Activated T-cell treated with anti-CD3 and anti-CD28 coated beads, Interleukin-2, amount 50 U/mL, for 48 hours (primary cell): ENCODE measurements around the gene HVCN1.

Experiments used
- DNase-seq, 2 experiments: peaks; one replicate each; pipeline ENCODE4 v3.0.0-alpha.2; 2020

HVCN1 gene

DNA sequence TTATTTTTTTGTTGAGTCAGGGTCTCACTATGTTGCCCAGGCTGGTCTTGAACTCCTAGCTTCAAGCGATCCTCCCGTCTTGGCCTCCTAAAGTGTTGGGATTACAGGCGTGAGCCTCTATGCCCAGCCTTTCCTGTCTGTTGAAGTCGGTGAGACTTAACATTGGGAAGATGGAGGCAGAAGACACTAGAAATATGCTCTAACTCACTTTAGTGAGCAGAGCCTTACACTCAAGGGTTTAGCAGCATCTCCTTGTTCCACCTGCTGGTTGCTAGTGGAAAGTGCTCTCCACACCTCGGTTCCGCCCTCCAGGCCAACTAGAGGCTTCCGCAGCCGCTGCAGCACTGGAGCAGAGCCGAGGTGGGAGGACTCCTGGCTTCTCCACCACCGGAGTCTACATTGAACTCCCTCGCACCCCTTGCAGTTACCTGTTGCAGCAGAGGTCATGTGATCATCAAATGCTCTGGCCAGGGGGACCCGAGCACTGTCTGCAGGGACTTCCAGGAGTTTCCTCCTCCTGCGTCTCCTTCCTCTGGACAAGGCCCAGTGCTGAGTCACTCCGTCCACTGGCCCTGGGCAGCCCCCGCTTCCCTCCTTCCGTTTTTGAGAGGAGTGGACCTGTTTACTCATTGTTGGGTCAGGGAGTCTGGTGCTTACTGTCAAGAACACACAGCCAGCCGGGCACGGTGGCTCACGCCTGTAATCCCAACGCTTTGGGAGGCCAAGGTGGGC, 9.4 kb upstream of the HVCN1 start:
- DNase-seq, result peak; percentile 83 to 87

DNA sequence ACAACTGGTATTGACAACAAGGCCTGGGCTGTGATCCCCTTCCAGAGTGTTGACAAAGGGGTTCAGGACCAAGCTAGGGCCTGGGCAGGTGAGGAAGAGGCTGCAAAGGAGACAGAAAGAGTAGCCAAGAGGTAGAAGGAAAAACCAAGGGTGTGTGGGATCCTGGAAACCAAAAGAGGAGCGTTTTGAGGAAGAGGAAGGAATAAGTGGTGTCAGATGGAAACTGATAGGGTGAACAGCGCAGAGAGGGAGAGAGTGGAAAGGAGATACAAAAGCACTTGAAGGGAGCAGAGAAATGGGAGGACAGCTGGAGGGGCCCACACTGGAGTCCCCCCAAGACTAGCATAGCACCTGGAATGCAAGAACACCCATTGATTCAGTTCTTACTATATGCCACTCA, 8.3 kb upstream of the HVCN1 start:
- no peak for DNase-seq

DNA sequence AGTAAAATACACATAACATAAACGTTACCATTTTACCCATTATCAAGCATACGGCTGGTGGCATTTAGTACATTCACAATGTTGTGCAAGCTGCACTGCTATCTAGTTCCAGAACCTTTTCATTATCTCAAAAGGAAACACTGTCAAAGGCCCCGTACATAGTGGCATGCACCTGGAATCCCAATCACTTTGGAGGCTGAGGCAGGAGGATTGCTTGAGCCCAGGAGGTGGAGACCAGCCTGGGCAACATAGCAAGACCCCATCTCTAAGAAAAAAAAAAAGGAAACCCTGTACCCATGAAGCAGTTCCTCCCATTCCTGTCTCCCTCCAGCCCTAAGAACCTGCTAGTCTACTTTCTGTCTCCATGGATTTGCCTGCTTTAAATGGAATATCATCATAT, 7.4 kb upstream of the HVCN1 start:
- DNase-seq, result no peak

DNA sequence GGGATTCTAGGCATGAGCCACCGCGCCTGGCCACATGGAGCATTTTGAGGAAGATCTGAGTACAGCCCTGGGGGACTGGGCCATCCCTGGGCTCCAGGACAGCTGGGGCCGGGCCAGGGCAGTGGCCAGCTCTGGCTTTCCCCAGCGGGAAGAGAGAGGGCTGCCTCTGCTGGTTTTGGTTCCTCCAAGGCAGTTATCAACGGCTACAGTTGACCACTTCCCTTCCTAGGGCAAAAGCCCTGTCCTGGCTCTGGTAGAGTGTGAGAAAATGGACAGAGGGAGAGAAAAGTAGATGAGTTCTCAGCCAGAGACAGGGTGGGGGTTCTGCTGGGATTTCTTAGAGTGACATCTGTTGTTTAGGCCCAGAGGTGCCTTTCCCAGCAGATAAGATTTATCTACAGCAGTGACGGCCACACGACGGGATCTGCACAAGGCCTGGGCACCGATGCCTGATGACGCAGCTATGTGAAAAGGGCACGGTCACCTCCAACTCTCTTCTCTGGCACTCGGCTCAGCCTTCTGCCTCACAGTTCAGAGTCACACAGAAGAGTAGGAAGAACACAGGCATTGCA, 5.5 kb upstream of the HVCN1 start:
- no peak for DNase-seq

DNA sequence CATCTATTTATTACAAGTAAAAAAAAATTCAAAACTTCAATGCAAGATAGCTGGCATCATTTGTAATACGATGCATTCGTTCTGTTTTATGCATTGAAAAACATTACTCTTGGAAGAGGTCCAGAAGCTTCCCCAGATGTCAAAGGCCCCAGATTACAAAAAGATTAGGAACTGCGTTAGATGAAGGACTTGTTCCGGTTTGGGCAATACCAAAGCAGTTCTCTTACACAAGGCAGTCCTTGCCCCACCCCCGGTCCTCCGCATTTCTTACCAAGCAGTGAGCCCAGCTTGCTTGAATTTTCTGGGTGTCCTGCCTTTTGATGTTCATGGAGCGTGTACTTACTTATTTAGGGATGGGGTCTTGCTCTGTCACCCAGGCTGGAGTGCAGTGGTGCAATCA, 4.8 kb upstream of the HVCN1 start:
- no peak for DNase-seq

DNA sequence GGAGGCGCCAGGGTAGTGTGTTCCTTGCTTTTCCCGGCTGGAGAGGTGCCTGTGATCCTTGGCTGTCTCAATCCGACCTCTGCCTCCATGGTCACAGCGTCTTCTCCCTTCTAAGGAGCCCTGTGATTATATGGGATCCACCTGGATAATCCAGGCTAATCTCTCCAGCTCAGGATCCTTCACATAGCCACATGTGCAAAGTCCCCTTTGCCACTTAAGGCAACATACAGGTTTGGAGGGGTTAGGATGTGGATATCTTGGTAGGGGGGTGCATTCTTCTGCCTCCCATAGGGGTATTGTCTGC, 1.2 kb upstream of the HVCN1 start:
- DNase-seq, result no peak

DNA sequence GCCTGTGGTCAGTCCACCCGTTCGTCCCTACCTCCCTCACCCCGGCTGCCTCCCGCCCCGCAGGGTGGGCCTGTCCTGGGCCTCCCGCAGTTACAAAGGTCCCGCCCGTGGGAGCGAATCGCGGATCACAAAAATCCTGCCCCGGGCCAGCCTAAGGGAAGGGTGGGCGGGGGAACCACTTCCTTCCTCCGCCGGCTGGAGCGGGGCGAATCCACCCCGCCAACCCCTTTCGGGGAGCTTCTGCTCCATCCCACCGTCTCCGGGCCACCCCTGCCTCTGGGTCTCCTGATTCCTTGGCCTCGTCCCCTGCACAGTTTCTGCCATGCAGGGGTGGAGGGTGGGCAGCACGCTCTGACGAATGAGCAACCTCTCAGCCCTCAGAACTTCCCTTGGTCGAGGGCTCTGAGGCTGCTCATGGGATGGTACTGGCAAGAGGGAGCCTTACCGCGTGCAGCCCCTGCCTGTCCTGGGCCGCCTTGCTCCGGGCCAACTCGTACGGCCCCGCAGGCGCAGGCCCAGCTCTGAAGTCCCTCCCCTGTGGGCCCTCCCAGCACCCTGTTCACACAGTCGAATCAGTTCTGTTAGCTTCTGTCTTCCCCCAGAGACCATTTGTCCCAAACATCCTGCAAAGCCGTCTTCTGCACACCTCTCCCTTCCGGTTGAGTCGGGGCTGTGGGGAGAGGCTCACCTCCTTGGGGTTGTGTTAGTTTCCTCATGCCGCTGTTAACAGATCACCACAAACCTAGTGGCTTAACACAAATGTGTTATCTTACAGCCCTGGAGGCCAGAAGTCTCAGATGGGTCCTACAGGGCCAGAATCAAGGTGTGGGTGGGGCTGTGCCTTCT, 589 bp upstream of the HVCN1 start:
- DNase-seq, result peak; percentile 69 to 73

DNA sequence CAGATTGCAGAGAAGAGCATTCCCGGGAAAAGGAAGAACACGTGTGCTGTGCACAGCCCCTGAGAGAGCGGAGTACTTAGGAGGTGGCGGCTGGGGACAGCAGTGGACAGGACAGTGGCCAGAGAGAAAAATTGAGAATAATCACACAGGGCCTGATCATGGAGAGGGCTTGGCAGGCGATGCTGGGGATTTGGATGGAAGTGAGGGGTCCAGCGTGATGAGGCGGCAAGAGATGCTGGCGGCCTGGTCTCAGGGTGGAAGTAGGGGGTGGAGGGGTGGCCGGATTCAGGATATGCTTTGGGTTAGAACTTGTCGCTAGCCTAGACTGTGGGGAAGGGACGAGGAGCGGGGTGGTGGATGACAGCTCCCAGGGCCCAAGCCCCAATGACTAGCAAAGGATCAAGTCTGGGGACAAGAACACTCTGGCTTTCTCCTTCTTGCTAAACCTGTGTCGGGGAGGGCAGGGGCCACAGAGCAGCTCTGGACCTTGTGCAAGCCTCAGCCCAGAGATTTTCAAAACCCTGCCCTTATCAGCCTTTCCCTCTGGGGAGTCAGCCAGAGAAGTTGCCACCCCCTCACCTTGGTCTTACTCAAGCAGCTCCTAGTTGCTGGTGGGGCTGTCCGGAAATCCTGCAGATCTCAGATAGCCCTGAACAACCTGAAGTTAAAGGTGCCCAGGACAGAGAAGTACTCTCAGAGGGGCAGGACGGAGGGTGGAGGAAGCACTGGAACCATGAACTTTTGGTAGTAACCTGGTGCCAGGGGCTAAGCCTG, 1.3 kb downstream of the HVCN1 start:
- DNase-seq, result no peak

DNA sequence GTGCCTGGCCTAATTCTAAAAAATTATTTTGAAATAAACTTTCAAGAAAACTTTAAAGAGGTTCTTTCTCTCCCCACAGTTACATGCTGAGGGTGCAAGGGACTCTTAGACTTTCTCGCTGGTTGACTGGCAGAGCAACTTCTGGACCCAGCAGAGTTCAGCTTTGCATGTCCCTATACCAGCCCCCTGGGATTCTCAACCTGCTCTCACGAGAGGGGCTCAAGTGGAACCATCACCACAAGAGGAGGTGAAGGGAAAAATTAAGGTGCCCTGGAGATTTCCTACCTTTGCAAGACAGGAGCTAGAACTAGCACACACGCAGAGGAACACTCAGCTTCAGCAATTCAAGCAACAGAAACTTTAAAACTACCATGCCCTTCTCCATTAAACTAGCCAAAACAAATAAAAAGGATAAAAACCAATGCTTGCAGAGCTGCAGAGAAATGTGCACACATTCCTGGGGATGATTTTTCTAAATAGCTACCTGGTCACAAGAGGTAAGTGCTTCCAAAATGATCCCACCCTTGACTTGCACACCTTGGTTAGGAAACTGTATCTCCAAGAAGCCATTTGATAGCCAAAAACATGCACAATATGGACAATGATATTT, 2.5 kb downstream of the HVCN1 start:
- DNase-seq, result no peak

DNA sequence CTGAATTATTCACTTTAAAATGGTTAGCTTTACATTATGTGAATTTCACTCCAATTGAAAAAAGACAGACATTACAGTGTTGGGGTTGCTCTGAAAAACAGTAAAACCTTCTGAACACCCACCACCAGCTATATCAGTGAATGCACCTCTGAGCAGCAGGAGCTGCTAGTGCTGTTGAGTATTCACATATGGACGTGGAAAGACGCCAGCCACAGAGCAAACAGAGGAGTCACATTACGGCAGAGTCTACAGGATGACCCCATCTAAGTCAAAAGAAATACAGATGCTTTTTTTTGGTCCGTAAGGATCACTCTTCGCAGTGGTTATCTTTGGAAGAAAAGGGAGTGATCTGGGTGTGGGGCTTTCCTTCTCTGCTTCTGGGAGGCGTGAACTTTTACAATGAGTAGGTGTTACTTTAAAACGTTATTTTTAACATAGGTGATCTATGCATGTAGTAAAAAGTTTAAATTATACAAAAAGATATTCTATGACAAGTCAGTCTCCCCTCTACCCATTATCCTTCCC, 4.5 kb downstream of the HVCN1 start:
- DNase-seq, result no peak

DNA sequence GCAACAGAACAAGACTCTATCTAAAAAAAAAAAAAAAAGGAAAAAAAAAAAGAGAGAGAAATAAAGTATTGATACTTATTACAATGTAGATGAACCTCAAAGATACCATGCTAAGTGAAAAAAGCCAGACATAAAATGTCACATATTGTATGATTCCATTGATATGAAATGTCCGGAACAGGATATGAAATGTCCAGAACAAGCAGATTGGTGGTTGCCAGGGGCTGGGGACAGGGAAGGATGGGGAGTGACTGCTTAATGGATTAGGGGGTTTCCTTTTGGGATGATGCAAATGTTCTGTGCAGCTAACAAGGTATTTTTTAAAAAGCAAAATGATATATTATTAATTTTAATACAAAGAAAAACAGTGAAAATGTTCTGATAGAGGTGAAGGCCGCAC, 5.0 kb downstream of the HVCN1 start:
- no peak for DNase-seq

DNA sequence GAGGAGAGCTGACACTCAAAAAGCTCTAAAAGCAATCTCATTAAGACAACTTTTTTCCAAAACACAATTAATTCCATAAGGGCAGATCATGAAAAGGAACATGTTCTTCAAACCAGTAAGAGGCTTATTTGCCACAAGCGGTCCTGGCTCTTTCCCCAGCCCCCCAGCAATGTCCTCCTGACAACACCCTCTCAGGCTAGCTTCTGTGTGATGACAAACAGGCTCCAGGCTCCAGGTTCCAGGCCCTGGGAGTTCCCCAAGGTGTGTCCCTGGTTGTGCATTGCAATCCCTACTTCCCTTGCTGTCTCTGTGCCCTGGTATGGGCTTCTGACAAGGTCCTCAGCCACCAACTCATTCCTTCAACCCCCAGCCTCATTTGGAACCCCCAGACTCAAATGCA, 8.9 kb downstream of the HVCN1 start:
- DNase-seq, result no peak

DNA sequence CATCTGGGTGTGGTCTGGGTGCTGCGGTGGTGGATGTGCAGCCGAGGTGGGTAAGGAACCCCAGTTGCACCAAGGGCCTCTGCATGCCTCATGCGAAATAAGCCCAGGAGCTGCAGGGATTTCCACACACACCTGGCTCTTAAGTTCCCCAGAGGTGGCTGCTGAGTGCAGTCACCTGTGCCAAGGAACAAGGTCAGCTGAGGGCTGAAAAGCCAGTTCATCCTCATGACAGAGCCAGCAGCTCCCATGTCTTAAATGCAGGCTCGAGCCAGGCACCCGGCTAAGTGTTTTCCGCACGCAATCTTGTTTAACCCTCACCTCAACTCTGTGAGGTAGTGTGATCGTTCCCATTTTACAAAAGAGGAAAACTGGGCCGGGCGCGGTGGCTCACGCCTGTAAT, 9.7 kb downstream of the HVCN1 start:
- DNase-seq, result no peak

DNA sequence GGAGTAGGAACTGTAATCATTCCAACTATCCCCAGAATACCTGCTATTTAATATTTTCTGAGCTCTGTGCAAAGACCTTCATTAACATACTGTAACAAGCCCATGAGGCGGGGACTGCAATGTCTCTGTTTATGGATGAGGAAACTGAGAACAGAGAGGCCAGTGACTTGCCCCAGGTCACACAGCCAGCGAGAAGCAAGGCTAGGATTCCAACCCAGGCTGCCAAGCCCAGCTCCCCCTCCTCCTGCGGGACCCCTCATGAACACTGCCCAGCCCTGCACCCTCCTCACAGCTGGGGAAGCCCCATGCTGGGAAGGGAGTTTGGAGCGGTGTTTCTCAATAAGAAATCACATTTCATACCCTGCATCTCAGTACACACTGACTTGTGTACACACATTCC, 10.9 kb downstream of the HVCN1 start:
- DNase-seq, result no peak

DNA sequence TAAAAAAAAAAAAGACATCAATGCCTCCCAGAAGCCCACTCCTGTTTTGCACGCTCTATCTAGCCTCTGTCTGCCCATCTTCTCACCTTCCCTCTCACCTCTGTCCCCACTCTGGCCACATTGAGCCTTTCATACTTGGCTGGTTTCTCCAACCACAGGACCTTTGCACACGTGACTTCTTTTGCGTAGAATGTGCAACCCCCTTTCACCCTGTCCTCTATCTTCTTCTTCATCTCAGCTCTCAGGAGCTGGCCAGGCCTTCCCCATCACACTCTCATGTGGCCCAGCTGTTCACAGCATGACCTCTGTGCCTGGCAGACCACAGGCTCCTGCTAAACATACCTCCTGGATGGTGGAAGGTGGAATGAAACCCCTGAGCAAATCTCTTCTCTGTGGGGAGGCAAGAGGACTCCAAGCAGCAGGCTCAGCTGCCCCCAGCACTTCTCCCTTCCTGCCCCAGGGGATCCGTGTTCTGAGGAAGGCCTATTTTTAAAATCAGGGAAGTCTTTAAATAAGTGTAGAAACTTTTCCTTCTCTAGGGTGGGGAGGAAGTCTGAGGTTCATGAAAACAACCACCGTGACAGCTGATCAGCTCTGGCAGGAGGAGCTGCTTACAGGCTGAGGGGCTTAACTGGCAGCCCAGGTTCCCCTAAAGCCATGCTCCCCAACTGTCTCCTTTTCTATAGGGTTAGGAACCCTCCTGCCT, 11.6 kb downstream of the HVCN1 start:
- DNase-seq, result no peak

DNA sequence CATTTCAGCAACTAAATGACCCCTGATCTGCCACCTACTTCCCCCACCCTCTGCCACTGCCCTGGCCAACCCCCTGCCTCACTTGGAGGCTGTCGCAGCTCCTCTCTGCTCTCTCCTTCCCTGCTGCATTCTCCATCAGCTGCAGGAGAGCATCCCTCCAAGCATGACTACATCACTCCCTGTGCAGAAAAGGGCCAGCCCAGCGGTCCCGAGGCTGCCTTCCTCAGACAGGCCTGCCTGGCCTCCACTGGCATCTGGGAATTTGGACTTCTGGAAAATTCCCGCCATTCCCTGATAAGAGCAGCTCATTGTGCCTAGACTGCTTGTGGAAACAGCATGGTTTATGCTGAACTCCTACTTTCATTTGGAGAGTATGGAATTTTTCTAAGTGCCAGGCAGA, 12.7 kb downstream of the HVCN1 start:
- DNase-seq, result no peak

DNA sequence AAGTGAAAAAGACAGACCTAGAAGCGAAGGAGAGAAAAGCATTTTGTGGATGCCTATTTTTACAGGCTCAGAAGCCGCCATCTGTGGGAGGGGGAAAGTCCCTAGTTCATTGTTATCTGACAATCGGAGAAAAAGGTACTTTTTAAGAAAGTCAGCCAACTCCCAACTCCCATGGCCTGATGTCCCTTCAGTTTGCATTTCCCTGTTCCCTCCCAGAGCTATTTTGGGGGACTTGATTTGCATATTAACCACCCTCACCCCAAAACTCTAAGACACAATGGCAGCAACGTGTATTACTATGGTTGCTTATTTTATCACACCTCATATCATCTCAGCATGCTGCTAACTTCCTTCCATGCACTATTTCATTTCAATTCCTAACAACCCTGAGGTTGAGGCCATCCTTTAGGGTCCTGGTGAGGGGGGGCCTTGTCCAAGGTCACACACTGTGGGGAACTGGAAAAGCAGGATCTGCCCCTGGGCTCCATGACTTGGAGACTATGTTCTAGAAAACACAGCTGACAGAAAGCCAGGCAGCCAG, 18.7 kb downstream of the HVCN1 start:
- peak; percentile 50 to 57 for DNase-seq

DNA sequence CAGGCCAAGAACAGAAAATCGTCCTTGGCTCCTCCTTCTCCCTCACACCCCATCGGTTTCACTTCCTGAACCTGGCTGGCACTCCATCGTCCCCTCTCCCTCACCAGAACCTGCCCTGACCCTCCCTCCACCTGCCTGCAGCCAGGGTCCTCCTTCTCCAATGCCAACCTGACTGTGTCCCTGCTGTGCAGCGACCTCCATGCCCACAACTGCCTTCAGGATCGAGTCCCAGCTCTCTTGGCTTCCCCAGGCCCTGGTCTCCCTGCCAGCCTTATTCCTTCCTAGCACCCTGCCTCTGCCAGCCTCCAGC, 19.8 kb downstream of the HVCN1 start:
- no peak for DNase-seq

DNA sequence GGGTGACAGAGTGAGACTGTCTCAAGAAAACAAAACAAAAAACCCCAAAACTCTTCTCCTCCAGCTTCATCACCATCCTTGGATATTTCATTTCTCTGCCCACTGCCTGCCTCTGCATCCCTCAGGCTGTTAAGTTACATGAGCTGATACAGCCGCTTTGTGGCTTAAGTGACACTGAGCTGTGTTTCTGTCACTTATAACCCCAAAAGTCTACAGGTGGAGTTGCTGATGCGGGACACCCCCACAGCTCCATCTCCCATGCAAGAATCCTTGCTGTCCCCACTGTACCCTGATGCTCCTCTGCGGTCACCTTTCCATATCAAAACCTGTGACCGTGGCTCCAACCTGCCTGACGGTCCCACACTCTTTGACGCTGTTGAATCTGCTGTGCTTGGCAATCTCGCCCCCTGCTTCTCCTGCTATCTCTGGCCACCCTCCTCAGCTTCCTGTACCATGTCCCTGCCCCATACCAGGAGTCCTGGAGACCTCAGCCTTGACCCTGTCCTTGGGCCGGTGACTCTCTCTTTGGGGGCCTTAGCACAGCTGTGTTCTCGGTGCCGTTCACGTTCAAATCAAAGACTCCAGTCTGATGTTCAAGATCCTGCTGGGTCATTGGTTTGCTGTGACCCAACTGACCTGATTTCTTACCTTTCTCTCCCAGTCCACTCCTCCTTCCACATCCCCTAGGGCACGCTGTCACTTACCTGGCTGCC, 20.3 kb downstream of the HVCN1 start:
- DNase-seq, result no peak

DNA sequence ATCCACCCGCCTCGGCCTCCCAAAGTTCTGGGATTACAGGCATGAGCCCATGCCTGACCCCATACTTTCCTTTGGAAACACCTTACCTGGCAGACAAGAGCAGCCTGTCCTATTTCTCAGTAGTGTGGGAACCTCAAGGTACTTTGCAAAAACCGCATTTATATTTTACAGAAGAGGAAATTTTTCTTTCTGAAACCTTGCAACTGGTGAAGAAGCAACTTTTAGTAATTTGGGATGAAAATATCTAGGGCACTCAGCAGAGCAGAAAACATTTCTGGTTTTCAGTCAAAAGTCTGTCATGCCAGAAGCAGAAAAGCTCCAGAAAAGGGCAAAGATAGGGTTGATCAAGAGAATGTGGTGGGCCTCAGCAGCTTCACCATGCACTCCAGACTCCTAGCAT, 21.2 kb downstream of the HVCN1 start:
- no peak for DNase-seq

DNA sequence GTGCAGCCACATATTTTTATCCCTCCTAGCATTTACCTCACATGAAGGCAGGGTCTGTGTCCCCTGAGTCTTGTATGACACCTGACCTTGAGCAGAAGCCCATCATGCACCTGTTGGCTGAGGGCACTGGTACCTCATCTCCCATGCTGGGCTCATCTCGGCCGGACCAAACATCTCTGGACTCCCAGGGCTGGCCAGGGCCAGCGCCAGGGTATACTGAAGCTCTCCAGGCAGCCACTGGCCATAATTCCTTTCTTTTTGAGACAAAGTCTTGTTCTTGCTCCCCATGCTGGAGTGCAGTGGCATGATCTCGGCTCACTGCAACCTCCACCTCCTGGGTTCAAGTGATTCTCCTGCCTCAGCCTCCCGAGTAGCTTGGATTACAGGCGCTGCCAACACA, 22.0 kb downstream of the HVCN1 start:
- DNase-seq, result no peak
